ENCODE results near the gene GABRB3. TPM values are rescaled to one million over a fixed set of nuclear protein-coding genes. Genes with fewer than 3 reads are reported as not detected.

Gene GABRB3
- total RNA-seq, 1 experiment from 2014 or later = 1.3 TPM

- DNase-seq (ENCODE audit: extremely low read depth, low read depth) = no peak
These were observed 208.5 kb downstream of the GABRB3 start for GRCh38 chr15:26564361-26564760.

- no peak for DNase-seq (ENCODE audit: extremely low read depth, low read depth)
These were observed 210.5 kb downstream of the GABRB3 start for GRCh38 chr15:26562336-26562735.

DNA sequence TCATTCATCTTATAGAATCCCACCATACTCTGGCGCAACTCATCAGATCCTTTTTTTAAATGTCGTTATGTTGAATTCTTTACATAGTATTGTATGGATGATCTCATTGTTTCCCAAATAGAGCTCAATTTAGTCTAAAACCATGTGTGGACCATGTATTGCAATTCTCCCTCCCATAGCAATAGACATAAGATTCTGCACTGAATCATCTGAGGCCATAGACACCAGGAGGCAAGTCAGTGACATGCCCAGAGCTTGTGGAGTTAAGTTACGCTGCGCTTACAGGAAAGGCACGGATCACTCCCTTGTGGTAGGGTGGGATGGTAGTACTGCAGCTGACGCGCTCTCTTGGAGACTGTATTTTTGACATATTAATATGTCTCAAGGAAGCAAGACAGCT lies 211.0 kb downstream of the GABRB3 start:
- DNase-seq (ENCODE audit: extremely low read depth, low read depth) = no peak

- DNase-seq (ENCODE audit: extremely low read depth, low read depth) = no peak
These were observed 211.7 kb downstream of the GABRB3 start for GRCh38 chr15:26561130-26561529.

DNA sequence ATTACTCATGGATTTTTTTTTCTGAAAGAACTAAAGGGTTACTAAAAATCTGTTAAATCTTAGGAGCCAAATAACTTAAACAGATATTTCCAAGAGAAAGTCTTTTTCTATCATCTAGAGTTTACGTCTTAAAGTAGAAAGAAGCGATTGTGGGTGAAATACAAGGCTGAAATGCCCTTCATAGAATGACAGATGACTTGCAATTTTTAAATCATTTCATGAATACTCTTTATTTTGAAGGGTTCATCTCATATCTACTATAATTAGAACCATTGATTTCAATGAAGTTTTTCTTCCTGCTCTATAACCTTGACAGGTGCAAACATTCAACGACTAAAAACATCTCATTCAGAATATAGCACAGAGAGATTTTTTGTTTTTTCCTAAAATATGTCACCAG lies 217.0 kb downstream of the GABRB3 start:
- no peak for DNase-seq (ENCODE audit: extremely low read depth, low read depth)

DNA sequence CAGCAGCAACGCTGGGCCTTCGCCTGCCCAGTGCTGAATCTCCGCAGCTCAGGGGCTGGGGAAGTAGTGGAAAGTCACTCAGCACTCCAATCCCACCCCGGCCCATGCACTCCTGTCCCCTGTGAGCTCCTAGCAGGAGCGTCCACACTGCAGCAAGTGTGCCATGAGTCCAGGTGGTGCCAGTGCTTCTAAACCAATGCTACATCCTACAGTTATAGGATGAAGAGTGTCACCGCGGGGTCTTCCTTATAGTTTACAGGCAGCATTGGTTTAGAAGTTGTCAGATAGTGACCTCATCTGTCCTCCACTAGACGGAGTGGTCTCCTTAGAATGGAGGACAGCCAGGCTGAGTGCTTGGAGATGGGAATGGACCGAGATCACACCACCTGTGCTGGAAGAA lies 221.4 kb downstream of the GABRB3 start:
- no peak for DNase-seq (ENCODE audit: extremely low read depth, low read depth)

- DNase-seq (ENCODE audit: extremely low read depth, low read depth) = no peak
These were observed 222.0 kb downstream of the GABRB3 start for GRCh38 chr15:26550880-26551279.

GRCh38 chr15:26537663-26538062 lies 235.2 kb downstream of the GABRB3 start:
- no peak for DNase-seq (ENCODE audit: extremely low read depth, low read depth)

DNA sequence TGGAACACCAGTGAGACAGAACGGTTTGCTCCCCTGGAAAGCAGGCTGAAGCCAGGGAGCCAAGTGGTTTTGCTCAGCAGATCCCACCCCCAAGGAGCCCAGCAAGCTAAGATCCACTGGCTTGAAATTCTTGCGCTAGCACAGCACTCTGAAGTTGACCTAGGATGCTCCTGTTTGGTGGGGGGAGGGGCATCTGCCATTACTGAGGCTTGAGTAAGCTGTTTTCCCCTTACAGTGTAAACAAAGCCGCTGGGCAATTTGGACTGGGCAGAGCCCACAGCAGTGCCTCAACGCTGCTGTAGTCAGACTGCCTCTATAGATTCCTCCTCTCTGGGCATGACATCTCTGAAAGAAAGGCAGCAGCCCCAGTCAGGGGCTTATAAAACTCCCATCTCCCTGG lies 241.4 kb downstream of the GABRB3 start:
- DNase-seq (ENCODE audit: extremely low read depth, low read depth) = no peak

DNA sequence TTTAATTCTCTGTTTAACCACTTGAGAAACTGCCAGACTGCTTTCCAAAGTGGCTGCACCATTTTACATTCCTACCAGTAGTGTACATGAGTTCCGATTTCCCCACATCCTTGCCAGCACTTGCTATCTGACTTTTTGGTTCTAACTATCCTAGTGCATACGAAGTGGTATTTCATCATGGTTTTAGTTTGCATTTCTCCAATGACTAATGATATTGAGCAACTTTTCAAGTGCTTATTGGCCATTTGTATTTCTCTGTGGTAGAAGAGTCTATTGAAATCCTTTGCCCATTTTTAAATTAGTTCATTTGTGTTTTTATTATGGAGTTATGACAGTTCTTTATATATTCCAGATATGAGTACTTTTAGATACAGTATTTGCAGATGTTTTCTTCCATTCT lies 247.8 kb downstream of the GABRB3 start:
- DNase-seq (ENCODE audit: extremely low read depth, low read depth) = no peak

DNA sequence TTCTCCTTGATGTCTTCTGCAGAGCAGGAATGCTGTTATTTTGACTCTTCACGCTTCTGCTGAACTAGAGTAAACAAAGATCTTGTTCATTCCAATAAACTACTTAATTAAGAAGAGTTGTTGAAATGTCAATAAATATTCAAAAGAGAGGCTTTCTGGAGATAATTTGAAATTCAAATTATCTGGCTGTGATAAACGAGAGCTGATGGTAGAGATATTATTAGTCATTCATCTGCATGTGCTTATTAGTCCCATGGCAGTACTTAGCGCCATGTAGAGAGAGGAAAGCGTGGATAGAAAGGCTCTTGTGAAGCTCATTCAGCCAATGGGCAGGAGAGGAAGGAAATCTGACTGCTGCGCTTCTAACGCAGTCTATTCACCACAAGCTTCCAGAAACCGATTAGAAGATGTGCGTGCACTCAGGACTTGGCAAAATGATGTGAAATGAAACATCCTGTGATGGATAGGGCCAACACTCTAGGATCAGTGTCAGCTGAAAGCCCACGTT lies 251.1 kb downstream of the GABRB3 start:
- no peak for DNase-seq (ENCODE audit: extremely low read depth, low read depth)

DNA sequence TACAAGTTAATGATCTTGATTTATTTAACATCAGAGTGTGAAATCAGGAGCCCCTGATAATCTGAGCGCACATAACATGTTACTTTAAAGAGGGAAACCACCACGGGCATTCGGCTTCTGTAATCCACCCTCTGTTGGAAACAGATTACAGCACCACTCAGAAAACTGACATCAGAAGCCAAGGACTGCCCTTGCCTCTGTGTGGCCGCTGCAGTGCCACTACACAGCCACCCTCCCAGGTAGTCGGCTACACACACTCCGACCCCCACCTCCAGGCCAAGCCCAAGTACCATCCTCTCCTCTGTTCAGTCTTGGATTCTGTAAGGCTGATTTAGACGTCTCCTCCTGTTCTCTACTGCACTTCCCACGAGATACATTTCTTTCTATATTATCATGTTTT lies 251.7 kb downstream of the GABRB3 start:
- DNase-seq (ENCODE audit: extremely low read depth, low read depth) = no peak

DNA sequence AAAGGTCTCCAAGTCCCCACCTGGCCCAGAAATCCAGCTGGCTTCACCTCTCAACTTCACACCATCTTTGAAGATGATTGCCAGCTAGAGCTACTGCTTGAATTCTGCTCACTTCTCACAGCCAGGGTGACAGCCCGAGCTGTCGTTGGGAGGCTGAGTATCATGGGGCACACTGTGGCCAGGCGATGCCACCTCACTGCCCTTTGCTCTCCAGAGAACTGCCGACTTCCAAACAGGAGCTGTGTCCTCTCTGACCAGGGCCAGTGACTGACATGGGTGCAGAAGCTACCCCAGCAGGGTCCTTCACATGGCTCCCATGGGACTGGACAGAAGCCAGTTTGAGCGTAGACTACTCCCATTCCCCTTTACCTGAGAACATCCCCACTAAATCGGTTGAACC lies 254.0 kb downstream of the GABRB3 start:
- no peak for DNase-seq (ENCODE audit: extremely low read depth, low read depth)

DNA sequence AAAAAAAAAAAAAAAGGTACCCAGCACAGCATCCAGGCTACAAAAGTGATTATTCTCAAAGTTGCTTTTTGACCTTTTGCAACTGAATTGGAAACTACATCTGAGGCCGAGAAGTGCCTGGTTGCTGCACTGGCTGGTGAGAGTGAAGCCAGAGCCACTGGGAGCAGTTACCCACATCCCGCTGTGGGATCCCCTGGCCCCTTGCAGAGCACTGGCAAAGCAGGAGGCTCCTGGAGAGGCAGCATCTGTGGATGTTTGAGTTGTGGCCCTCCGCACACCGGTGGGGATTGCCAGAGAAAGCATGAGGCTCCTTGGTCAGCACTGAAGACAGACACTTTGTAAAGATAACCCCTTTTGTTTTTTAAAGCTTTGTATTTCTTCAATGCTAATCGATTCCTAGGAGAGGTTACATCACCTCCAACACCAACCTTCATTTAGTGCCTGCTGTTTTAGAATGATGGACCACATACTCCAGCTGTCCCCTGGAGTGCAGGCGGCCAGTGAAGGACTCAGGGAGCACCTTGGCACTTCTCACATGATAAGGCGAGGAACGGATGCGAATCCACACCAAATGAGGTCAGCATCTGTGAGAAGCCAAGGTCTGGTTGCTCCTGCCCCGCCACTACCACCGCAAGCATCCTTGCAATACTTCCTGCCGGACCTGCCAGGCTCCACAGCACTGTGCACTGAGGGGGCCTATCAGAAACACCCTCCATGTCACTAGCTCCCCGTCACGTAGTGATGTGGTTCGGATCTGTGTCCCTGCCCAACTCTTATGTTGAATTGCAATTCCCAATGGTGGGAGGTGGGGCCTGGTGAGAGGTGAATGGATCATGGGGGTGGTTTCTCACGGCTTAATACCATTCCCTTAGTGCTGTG lies 256.5 kb downstream of the GABRB3 start:
- DNase-seq (ENCODE audit: extremely low read depth, low read depth) = no peak

GRCh38 chr15:26504009-26504408 lies 268.9 kb downstream of the GABRB3 start:
- DNase-seq (ENCODE audit: extremely low read depth, low read depth) = no peak

Other genes starting within 250 kb of the GABRB3 start
- gene GABRA5, start 94.0 kb upstream of the GABRB3 start, total RNA-seq (2014; rRNA removed; shearing (Covaris generic)) = not detected in 2 replicates
- gene GABRG3, start 198.1 kb upstream of the GABRB3 start, total RNA-seq (2014; rRNA removed; shearing (Covaris generic)) = 0.03 and 0.20 TPM in 2 replicates